Transverse colon (tissue), 4 donors: ENCODE results near the gene UNC80. TPM values are rescaled to one million over a fixed set of nuclear protein-coding genes. Genes with fewer than 3 reads are reported as not detected.

Source experiments
- DNase-seq: peaks from one replicate; pipeline ENCODE4 v3.0.0-alpha.2; 2019
- H3K27ac ChIP-seq, 4 donors: fragments of 200-600 bp; sonication (generic); 2 replicates each; pipeline ENCODE4 v1.5.1; 2016 to 2018; ENCODE audit warnings: inconsistent platforms in 4 of 4
- H3K27me3 ChIP-seq: fragments of 200-600 bp; sonication (generic); 2 replicates; pipeline ENCODE4 v1.5.1; 2017; ENCODE audit warnings: inconsistent platforms
- H3K36me3 ChIP-seq, 4 donors: fragments of 200-600 bp; sonication (generic); 2 replicates each; pipeline ENCODE4 v1.5.1; 2017 to 2019; ENCODE audit warnings: inconsistent platforms in 4 of 4
- H3K4me1 ChIP-seq, 4 donors: fragments of 200-600 bp; sonication (generic); 2 replicates each; pipeline ENCODE4 v1.5.1; 2017 to 2020; ENCODE audit warnings: inconsistent platforms in 4 of 4
- H3K4me3 ChIP-seq, 4 donors: fragments of 200-600 bp; sonication (generic); 1 replicate in 1 of 4; 2 replicates in 3 of 4; pipeline versions ENCODE4 v1.5.1 to v1.6.1; 2017 to 2019; ENCODE audit warnings: inconsistent platforms in 4 of 4
- H3K9me3 ChIP-seq, 2 donors: fragments of 200-600 bp; sonication (generic); 2 replicates each; pipeline ENCODE4 v1.5.1; 2017 to 2019; ENCODE audit warnings: inconsistent platforms in 2 of 2
- CTCF ChIP-seq, 5 experiments: fragments of 200-600 bp in 3 of 5; fragments of 450-650 bp in 2 of 5; sonication (generic) in 3 of 5; IDR thresholded peaks; 1 replicate in 2 of 5; 2 replicates in 3 of 5; pipeline ENCODE4 v1.5.1; 2016 to 2017; ENCODE audit warnings: antibody characterized with exemption in 5 of 5, inconsistent platforms in 3 of 5, mild to moderate bottlenecking in 2 of 5, moderate library complexity in 1 of 5
- EP300 ChIP-seq: sonication (generic); formaldehyde crosslinking; IDR thresholded peaks from one replicate; pipeline ENCODE4 v1.6.1; 2017; ENCODE audit warnings: antibody characterized with exemption, low read depth
- POLR2A ChIP-seq: fragments of 450-650 bp; IDR thresholded peaks from one replicate; pipeline ENCODE4 v1.6.1; 2016; ENCODE audit warnings: antibody characterized with exemption, mild to moderate bottlenecking, moderate library complexity
- POLR2AphosphoS5 ChIP-seq, 3 donors: sonication (generic); formaldehyde crosslinking; IDR thresholded peaks; one replicate each; pipeline ENCODE4 v1.6.1; 2016; ENCODE audit warnings: antibody characterized with exemption in 3 of 3
- WGBS, 2 donors: methylation state at CpG; one replicate each; pipeline ENCODE4 v1.1.5; 2018; ENCODE audit warnings: low coverage in 1 of 2; 5-methylcytosine and 5-hydroxymethylcytosine counted together
- in situ Hi-C, 4 donors: fragments of 200-750 bp; cut with MboI; loops; one replicate each; pipeline versions ENCODE4 v1.15.0 to v1.15.1; 2017; ENCODE audit warnings: low sequenced_read_pairs in 3 of 4, low pct_ligation_motif_present in 1 of 4, low pct_unique_long_range_greater_than_20kb in 1 of 4
- intact Hi-C: fragments of 100-400 bp; cut with DNase I; formaldehyde crosslinking; loops from one replicate; pipeline ENCODE4 v1.15.1; 2023; ENCODE audit warnings: low total_unique reads
- total RNA-seq, 4 donors: library from RNA; depleted of rRNA; stranded (reverse); fragments of >200 nt; gene quantifications; one replicate each; pipeline ENCODE4 v1.1.0, GENCODE V29; 2016

The UNC80 gene
- total RNA-seq, 4 donors from 2014 or later, result 0.14 to 0.75 (median 0.16) TPM; not detected in 1

- DNase-seq, result no peak
- H3K9me3 ChIP-seq, result no peaks in the 10 kb centered on the region
- no peaks in the 10 kb centered on the region for H3K4me1 ChIP-seq
- WGBS, 2 donors, result 80% methylated on average over 1 of the region's 1 CpG
- peaks cover 0 to 72% (median 22%) of the 10 kb centered on the region in 4 donors for H3K36me3 ChIP-seq
- in situ Hi-C loops, result no loop called here
- H3K27ac ChIP-seq, result no peak overlapping the region
- no peak overlapping the region for H3K4me3 ChIP-seq
- TF ChIP-seq CTCF (IDR thresholded peaks at IDR 0.05), result no peak
- TF ChIP-seq EP300, result no peak
- no peak for TF ChIP-seq POLR2A
- no peak for TF ChIP-seq POLR2AphosphoS5 (IDR thresholded peaks at IDR 0.05)
- no peaks in the 10 kb centered on the region for H3K27me3 ChIP-seq
- intact Hi-C loops, result no loop called here
Observed at GRCh38 chr2:210020138-210020537, 248.5 kb downstream of the UNC80 start.

GRCh38 chr2:210022824-210023223 is 251.2 kb downstream of the UNC80 start:
- in situ Hi-C loops (no loop called here), intact Hi-C loops (no loop called here)
- 92 to 100% methylated on average over 3 of the region's 3 CpGs for WGBS, 2 donors
- H3K4me3 ChIP-seq, result no peak overlapping the region
- no peak for TF ChIP-seq POLR2A
- H3K27me3 ChIP-seq, result no peaks in the 10 kb centered on the region
- H3K36me3 ChIP-seq, result peaks cover 0 to 48% (median 13%) of the 10 kb centered on the region in 4 donors
- no peaks in the 10 kb centered on the region for H3K9me3 ChIP-seq
- H3K4me1 ChIP-seq, result no peaks in the 10 kb centered on the region
- no peak for DNase-seq
- H3K27ac ChIP-seq, result no peak overlapping the region

GRCh38 chr2:210027608-210028007 is 256.0 kb downstream of the UNC80 start:
- intact Hi-C loops, result no loop called here
- 91 to 100% methylated on average over 2 of the region's 2 CpGs for WGBS, 2 donors
- no peaks in the 10 kb centered on the region for H3K4me1 ChIP-seq

GRCh38 chr2:210028178-210028577 is 256.5 kb downstream of the UNC80 start:
- Histone ChIP-seq H3K27ac (no peak overlapping the region), H3K9me3 (no peaks in the 10 kb centered on the region), H3K4me1 (no peaks in the 10 kb centered on the region), H3K27me3 (no peaks in the 10 kb centered on the region), H3K36me3 (peaks cover 0 to 11% (median under 1%) of the 10 kb centered on the region in 4 donors), H3K4me3 (no peak overlapping the region)
- intact Hi-C loops, result no loop called here
- WGBS, 2 donors, result 61 to 81% methylated on average over 2 of the region's 2 CpGs
- no peak for DNase-seq
- TF ChIP-seq POLR2AphosphoS5 (IDR thresholded peaks at IDR 0.05) (no peak), CTCF (IDR thresholded peaks at IDR 0.05) (no peak), EP300 (no peak), POLR2A (no peak)
- in situ Hi-C loops, result no loop called here

More at GRCh38 chr2:210027608-210028007, 256.0 kb downstream of the UNC80 start:
- Histone ChIP-seq H3K4me3 (no peak overlapping the region), H3K36me3 (peaks cover 0 to 16% (median 3%) of the 10 kb centered on the region in 4 donors), H3K27ac (no peak overlapping the region), H3K9me3 (no peaks in the 10 kb centered on the region), H3K27me3 (no peaks in the 10 kb centered on the region)
- in situ Hi-C loops, result no loop called here
- no peak for DNase-seq
- TF ChIP-seq POLR2AphosphoS5 (IDR thresholded peaks at IDR 0.05) (no peak), CTCF (IDR thresholded peaks at IDR 0.05) (no peak), POLR2A (no peak), EP300 (no peak)

GRCh38 chr2:210034087-210034683 is 262.6 kb downstream of the UNC80 start:
- no peak overlapping the region for H3K27ac ChIP-seq
- WGBS, 2 donors, result 51 to 65% methylated on average over 2 of the region's 2 CpGs
- no peaks in the 10 kb centered on the region for H3K27me3 ChIP-seq
- no peak overlapping the region for H3K4me3 ChIP-seq
- in situ Hi-C loops, result no loop called here
- intact Hi-C loops, result no loop called here
- no peaks in the 10 kb centered on the region for H3K4me1 ChIP-seq
- DNase-seq, result no peak
- no peak for TF ChIP-seq EP300
- no peak for TF ChIP-seq POLR2A
- TF ChIP-seq CTCF (IDR thresholded peaks at IDR 0.05), result no peak
- no peak for TF ChIP-seq POLR2AphosphoS5 (IDR thresholded peaks at IDR 0.05)
- peaks cover 0 to under 1% (median 0%) of the 10 kb centered on the region in 4 donors for H3K36me3 ChIP-seq
- H3K9me3 ChIP-seq, result no peaks in the 10 kb centered on the region
